Fibroblast of pulmonary artery (primary cell): ENCODE results near the gene GALNT7.
A peak's percentile ranks its signal among the peaks of the same experiment; 100 is the strongest.

Experiments used
- DNase-seq: peaks from one replicate; pipeline ENCODE4 v3.0.0-alpha.2; 2010; ENCODE audit warnings: low read depth
- H3K4me3 ChIP-seq: replicated peaks from 2 replicates; pipeline ENCODE4 v1.5.1; 2011; ENCODE audit warnings: low read depth, mild to moderate bottlenecking, control low read depth, low read length, moderate library complexity
- CTCF ChIP-seq: IDR thresholded peaks from 2 replicates; pipeline ENCODE4 v1.5.1; 2011; ENCODE audit warnings: mild to moderate bottlenecking, control low read depth, low read length, inconsistent platforms; ENCODE audit errors: missing control alignments

Gene GALNT7

GRCh38 chr4:173211222-173211621 lies 42.6 kb downstream of the GALNT7 start:
- TF ChIP-seq CTCF, result no peak
- no peak for DNase-seq

GRCh38 chr4:173211838-173212237 lies 43.2 kb downstream of the GALNT7 start:
- H3K4me3 ChIP-seq, result no peak overlapping the region
- peak; percentile 51 for DNase-seq
- TF ChIP-seq CTCF, result no peak

More at GRCh38 chr4:173211222-173211621, 42.6 kb downstream of the GALNT7 start:
- no peak overlapping the region for H3K4me3 ChIP-seq

GRCh38 chr4:173212379-173212778 lies 43.8 kb downstream of the GALNT7 start:
- TF ChIP-seq CTCF, result no peak
- DNase-seq, result no peak

DNA sequence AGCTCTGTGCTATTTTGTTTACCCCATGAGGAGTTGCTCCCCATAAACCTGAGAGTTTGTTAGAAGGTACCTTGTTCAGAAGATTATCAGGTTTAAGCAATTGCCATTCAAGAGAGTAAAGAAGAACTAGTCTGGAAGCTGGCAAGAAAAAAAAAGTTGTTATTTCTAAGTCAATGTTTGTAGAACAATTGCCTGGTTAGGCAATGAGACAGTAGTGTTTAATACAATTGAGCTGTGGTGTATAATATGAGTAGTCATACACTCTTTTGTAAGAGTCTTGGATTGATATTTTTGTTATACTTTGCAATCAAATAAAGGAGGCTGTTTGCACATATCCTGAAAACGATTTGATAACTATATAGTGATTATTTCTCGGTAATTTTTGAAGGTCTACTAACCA lies 44.7 kb downstream of the GALNT7 start:
- peak; percentile 70 for DNase-seq
- no peak for TF ChIP-seq CTCF
- no peak overlapping the region for H3K4me3 ChIP-seq

More at GRCh38 chr4:173212379-173212778, 43.8 kb downstream of the GALNT7 start:
- H3K4me3 ChIP-seq, result no peak overlapping the region

GRCh38 chr4:173214231-173214630 lies 45.6 kb downstream of the GALNT7 start:
- no peak for TF ChIP-seq CTCF
- no peak overlapping the region for H3K4me3 ChIP-seq
- DNase-seq, result no peak

GRCh38 chr4:173214661-173215060 lies 46.0 kb downstream of the GALNT7 start:
- DNase-seq, result peak; percentile 72
- no peak overlapping the region for H3K4me3 ChIP-seq
- no peak for TF ChIP-seq CTCF

GRCh38 chr4:173217075-173217474 lies 48.5 kb downstream of the GALNT7 start:
- TF ChIP-seq CTCF, result no peak

More at GRCh38 chr4:173217075-173217474, 48.5 kb downstream of the GALNT7 start:
- H3K4me3 ChIP-seq, result no peak overlapping the region
- no peak for DNase-seq
